GM12878 (cell line): ENCODE measurements around the gene MAPK9.

ENCODE experiments used
- CREB1 ChIP-seq: IDR thresholded peaks from 2 replicates; pipeline ENCODE4 v1.6.1; 2012; ENCODE audit warnings: low read depth, mild to moderate bottlenecking, inconsistent platforms
- EP300 ChIP-seq, 2 experiments: fragments of 150-350 bp in 1 of 2; IDR thresholded peaks; 2 replicates each; pipeline ENCODE4 v1.6.1; 2011 to 2012; ENCODE audit warnings: low read depth in 2 of 2, low read length in 2 of 2, borderline replicate concordance in 1 of 2, improper control_type of control experiment in 1 of 2, inconsistent platforms in 1 of 2; ENCODE audit not compliant: control insufficient read depth in 1 of 2
- FOS ChIP-seq: IDR thresholded peaks from 3 replicates; pipeline ENCODE4 v1.6.1; 2011; ENCODE audit warnings: borderline replicate concordance; ENCODE audit not compliant: insufficient read length; ENCODE audit errors: extremely low read depth
- NFYB ChIP-seq: IDR thresholded peaks from 2 replicates; pipeline ENCODE4 v1.6.1; 2011; ENCODE audit warnings: low read depth, mild to moderate bottlenecking, low read length, improper control_type of control experiment, moderate library complexity; ENCODE audit not compliant: insufficient read depth
- POLR2A ChIP-seq: IDR thresholded peaks from 2 replicates; pipeline ENCODE4 v1.6.1; 2011; ENCODE audit warnings: low read depth, mild to moderate bottlenecking, low read length
- RAD21 ChIP-seq: IDR thresholded peaks from 2 replicates; pipeline ENCODE4 v1.6.1; 2011; ENCODE audit warnings: mild to moderate bottlenecking, low read depth, low read length, moderate library complexity; ENCODE audit not compliant: insufficient read depth
- SPI1 ChIP-seq: IDR thresholded peaks from 2 replicates; pipeline ENCODE4 v1.6.1; 2011; ENCODE audit warnings: low read depth, mild to moderate bottlenecking, low read length, moderate library complexity, borderline replicate concordance; ENCODE audit not compliant: insufficient read depth
- TF ChIP-seq, protein P1 (sequence below), 3 experiments: IDR thresholded peaks in 2 of 3; conservative IDR thresholded peaks in 1 of 3; 2 replicates each; pipeline ENCODE4 v1.5.1; 2011; ENCODE audit warnings: low read depth in 3 of 3, low read length in 3 of 3, mild to moderate bottlenecking in 3 of 3, control low read depth in 2 of 3, moderate library complexity in 2 of 3, inconsistent platforms in 1 of 3, mixed read lengths in 1 of 3; ENCODE audit not compliant: control insufficient read depth in 2 of 3, insufficient read depth in 1 of 3; ENCODE audit errors: extremely low read depth in 1 of 3

DNA sequence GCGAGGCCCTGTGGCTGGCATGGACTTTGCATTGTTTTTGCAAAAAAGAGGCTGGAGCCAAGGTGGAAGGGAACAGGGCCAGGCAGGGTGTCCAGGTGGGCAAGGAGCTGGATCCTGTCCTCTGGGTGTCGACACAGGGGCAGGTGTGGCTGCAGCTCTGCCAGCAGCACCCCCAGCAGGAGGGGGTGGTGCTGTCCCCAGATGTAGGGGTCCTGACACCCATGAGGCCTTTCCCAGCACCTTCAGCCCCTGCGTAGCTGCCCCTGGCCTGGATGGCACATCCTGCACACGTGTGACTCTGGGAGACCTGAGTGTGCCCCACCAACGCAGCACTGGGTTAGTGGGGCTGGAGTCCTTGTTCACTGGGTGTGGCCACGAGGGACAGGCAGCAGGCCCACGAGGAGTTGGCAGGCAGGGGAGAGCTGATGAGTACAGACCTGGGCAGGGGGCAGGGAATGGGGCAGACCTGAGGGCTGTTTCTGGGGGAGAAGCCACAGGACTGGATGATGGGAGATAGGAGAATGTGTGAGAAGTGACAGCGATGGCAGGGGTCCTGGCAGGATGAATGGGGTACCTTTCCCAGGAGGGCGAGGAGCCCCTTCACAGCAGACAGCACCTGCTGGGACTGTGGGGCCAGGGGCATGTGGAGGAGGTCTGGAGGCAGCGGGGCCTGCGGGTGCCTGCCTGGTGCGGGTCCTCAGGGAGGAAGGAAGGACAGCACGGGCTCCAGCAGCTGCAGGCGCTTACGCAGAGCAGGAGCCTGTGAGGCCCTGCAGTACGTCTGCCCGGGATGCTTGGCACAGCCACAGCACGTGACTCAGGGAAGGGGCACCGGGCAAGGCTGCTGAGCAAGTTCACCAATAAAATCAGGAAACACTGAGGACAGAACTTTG lies 79.3 kb downstream of the MAPK9 start:
- no peak for TF ChIP-seq RAD21
- TF ChIP-seq FOS, result no peak
- TF ChIP-seq, protein P1, sequence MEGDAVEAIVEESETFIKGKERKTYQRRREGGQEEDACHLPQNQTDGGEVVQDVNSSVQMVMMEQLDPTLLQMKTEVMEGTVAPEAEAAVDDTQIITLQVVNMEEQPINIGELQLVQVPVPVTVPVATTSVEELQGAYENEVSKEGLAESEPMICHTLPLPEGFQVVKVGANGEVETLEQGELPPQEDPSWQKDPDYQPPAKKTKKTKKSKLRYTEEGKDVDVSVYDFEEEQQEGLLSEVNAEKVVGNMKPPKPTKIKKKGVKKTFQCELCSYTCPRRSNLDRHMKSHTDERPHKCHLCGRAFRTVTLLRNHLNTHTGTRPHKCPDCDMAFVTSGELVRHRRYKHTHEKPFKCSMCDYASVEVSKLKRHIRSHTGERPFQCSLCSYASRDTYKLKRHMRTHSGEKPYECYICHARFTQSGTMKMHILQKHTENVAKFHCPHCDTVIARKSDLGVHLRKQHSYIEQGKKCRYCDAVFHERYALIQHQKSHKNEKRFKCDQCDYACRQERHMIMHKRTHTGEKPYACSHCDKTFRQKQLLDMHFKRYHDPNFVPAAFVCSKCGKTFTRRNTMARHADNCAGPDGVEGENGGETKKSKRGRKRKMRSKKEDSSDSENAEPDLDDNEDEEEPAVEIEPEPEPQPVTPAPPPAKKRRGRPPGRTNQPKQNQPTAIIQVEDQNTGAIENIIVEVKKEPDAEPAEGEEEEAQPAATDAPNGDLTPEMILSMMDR (IDR thresholded peaks at IDR 0.05 in 2 of 3, conservative IDR thresholded peaks at IDR 0.05 in 1 of 3; ENCODE audit: control insufficient read depth in 2 of 3, extremely low read depth in 1 of 3, insufficient read depth in 1 of 3, low read depth in 3 of 3, low read length in 3 of 3), result no peak
- TF ChIP-seq POLR2A, result no peak
- TF ChIP-seq SPI1, result no peak
- no peak for TF ChIP-seq CREB1
- TF ChIP-seq NFYB, result no peak
- no peak for TF ChIP-seq EP300 (IDR thresholded peaks at IDR 0.05; ENCODE audit: borderline replicate concordance in 1 of 2, control insufficient read depth in 1 of 2, low read depth in 2 of 2, low read length in 2 of 2)
